Measurements from ENCODE around the gene SLC2A6. TPM values are rescaled to one million over a fixed set of nuclear protein-coding genes. Genes with fewer than 3 reads are reported as not detected.

Gene SLC2A6
- total RNA-seq (1 to 10 TPM; 1.6 to 2.5 TPM), polyA plus RNA-seq (1 to 10 TPM in 1 of 2 donors, under 1 TPM in 1; 0.41 to 1.1 TPM)

GRCh38 chr9:133478851-133479711, at the start of gene SLC2A6:
SLC2A6 (minus strand) TSS chr9:133479099; CDS start chr9:133479059, 40 bp downstream.
- Histone ChIP-seq H3K4me3 (ENCODE audit: low read length in 2 of 2) (peak within 1 kb of the TSS; percentile 42 to 55), H3K27ac (ENCODE audit: low read depth, low read length) (peak within 1 kb of the TSS; percentile 34), H3K36me3 (ENCODE audit: insufficient read depth, low read length) (no peaks in the 10 kb centered on the region), H3K4me1 (ENCODE audit: insufficient read depth, low read length) (peaks cover 15% of the 10 kb centered on the region), H3K9me3 (ENCODE audit: control insufficient read depth in 1 of 2, low read length in 2 of 2) (no peaks in the 10 kb centered on the region), H3K27me3 (ENCODE audit: insufficient read depth, low read length) (no peaks in the 10 kb centered on the region)
- H3K9me3 Mint-ChIP-seq, result peaks cover 0 to 2% (median 0%) of the 10 kb centered on the region in 8 donors
- peaks cover 5 to 10% (median 8%) of the 10 kb centered on the region in 4 donors for H3K4me1 Mint-ChIP-seq
- ChIA-PET POLR2A (ENCODE audit: partially characterized antibody) (interaction anchor here (1.0 to 1.6 kb wide), 7 partner anchors 13 to 102 kb away, joined by 3 to 5 read pairs (median 4); partner anchors contain the start of genes CACFD1 and REXO4), CTCF (ENCODE audit: partially characterized antibody) (interaction anchor here (1.4 to 2.9 kb wide), 2 partner anchors 21 to 292 kb away, joined by 3 to 11 read pairs; no protein-coding TSS in a partner anchor)
- H3K27ac Mint-ChIP-seq, result peak within 1 kb of the TSS in 5 of 7 donors; percentile 55 to 81 (median 65)
- no peaks in the 10 kb centered on the region for H3K36me3 Mint-ChIP-seq
- peak within 1 kb of the TSS; percentile 67 to 83 (median 76) for H3K4me3 Mint-ChIP-seq
- H3K27me3 Mint-ChIP-seq, result peaks cover 0 to 2% of the 10 kb centered on the region in 2 donors
- intact Hi-C loops (cut with micrococcal nuclease), result loop anchor here (1.0 to 5.0 kb wide), 3 partner anchors 20 to 122 kb away; partner anchors contain the start of genes CACFD1, REXO4, SURF1 and SURF2
- DNase-seq, result peak; percentile 73 to 79 (median 77)

GRCh38 chr9:133528001-133528875, 49.3 kb upstream of the SLC2A6 start:
- H3K36me3 Mint-ChIP-seq, result no peaks in the 10 kb centered on the region
- peaks cover 3% of the 10 kb centered on the region for H3K4me1 ChIP-seq (ENCODE audit: insufficient read depth, low read length)
- H3K27me3 Mint-ChIP-seq, result peaks cover 7 to 14% of the 10 kb centered on the region in 2 donors
- no peaks in the 10 kb centered on the region for H3K9me3 Mint-ChIP-seq
- intact Hi-C loops (cut with micrococcal nuclease), result no loop called here
- H3K27ac Mint-ChIP-seq, result no peak overlapping the region
- no peak for DNase-seq
- H3K9me3 ChIP-seq (ENCODE audit: control insufficient read depth in 1 of 2, low read length in 2 of 2), result no peaks in the 10 kb centered on the region
- POLR2A ChIA-PET (ENCODE audit: partially characterized antibody), result no interaction called here
- H3K27ac ChIP-seq (ENCODE audit: low read depth, low read length), result no peak overlapping the region
- H3K27me3 ChIP-seq (ENCODE audit: insufficient read depth, low read length), result no peaks in the 10 kb centered on the region
- no peak overlapping the region for H3K4me3 Mint-ChIP-seq
- no peaks in the 10 kb centered on the region for H3K36me3 ChIP-seq (ENCODE audit: insufficient read depth, low read length)
- H3K4me1 Mint-ChIP-seq, result peaks cover 3 to 12% (median 5%) of the 10 kb centered on the region in 4 donors
- CTCF ChIA-PET (ENCODE audit: partially characterized antibody), result no interaction called here
- H3K4me3 ChIP-seq (ENCODE audit: low read length in 2 of 2), result no peak overlapping the region

- Histone ChIP-seq H3K4me3 (ENCODE audit: low read length in 2 of 2) (no peak overlapping the region), H3K27me3 (ENCODE audit: insufficient read depth, low read length) (no peaks in the 10 kb centered on the region), H3K9me3 (ENCODE audit: control insufficient read depth in 1 of 2, low read length in 2 of 2) (no peaks in the 10 kb centered on the region), H3K36me3 (ENCODE audit: insufficient read depth, low read length) (no peaks in the 10 kb centered on the region), H3K4me1 (ENCODE audit: insufficient read depth, low read length) (peaks cover under 1% of the 10 kb centered on the region), H3K27ac (ENCODE audit: low read depth, low read length) (no peak overlapping the region)
- H3K4me3 Mint-ChIP-seq, result no peak overlapping the region
- H3K4me1 Mint-ChIP-seq, result peaks cover 0 to 6% (median 3%) of the 10 kb centered on the region in 4 donors
- intact Hi-C loops (cut with micrococcal nuclease), result no loop called here
- H3K9me3 Mint-ChIP-seq, result no peaks in the 10 kb centered on the region
- peaks cover 2 to 10% of the 10 kb centered on the region in 2 donors for H3K27me3 Mint-ChIP-seq
- ChIA-PET POLR2A (ENCODE audit: partially characterized antibody) (no interaction called here), CTCF (ENCODE audit: partially characterized antibody) (no interaction called here)
- DNase-seq, result no peak
- peak overlapping the region in 1 of 7 donors; percentile 57 for H3K27ac Mint-ChIP-seq
- H3K36me3 Mint-ChIP-seq, result no peaks in the 10 kb centered on the region
Observed at GRCh38 chr9:133527444-133527920, 48.6 kb upstream of the SLC2A6 start.

DNA sequence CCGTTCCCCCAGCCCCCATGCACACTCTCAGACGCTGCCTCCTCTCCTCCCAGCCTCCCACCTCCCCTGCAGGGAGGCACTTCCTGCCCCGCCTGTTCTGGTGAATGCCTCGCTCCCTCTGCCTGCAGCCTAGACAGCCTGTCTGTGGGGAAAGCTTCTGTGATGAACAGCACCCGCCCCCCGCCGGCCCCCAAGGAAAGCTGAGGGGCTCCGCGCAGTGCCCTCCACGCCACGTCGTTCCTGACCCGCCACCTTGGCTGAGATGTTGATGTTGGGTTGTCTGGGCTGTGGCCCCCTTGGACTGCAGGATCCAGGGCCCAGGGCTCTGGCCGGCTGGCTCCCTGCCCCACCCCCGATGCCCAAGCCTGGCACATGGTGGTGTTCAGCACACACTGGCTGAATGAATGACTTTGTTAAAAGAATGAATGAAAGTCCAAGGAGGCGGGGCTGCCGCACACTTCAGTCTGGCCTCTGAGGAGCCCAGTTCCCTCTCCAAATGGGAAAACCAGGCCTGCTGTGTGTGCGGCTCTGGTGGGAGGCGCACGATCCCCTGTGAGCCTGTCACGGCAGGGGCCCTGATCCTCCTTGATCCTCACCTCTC, 47.9 kb upstream of the SLC2A6 start:
- Mint-ChIP-seq H3K9me3 (no peaks in the 10 kb centered on the region), H3K4me3 (peak overlapping the region in 1 of 8 donors; percentile 5), H3K36me3 (no peaks in the 10 kb centered on the region), H3K4me1 (peaks cover 0 to 6% (median 3%) of the 10 kb centered on the region in 4 donors), H3K27ac (no peak overlapping the region), H3K27me3 (peaks cover 2 to 10% of the 10 kb centered on the region in 2 donors)
- H3K4me3 ChIP-seq (ENCODE audit: low read length in 2 of 2), result no peak overlapping the region
- no peaks in the 10 kb centered on the region for H3K27me3 ChIP-seq (ENCODE audit: insufficient read depth, low read length)
- ChIA-PET CTCF (ENCODE audit: partially characterized antibody) (no interaction called here), POLR2A (ENCODE audit: partially characterized antibody) (no interaction called here)
- no peaks in the 10 kb centered on the region for H3K36me3 ChIP-seq (ENCODE audit: insufficient read depth, low read length)
- H3K4me1 ChIP-seq (ENCODE audit: insufficient read depth, low read length), result no peaks in the 10 kb centered on the region
- intact Hi-C loops (cut with micrococcal nuclease), result no loop called here
- no peak overlapping the region for H3K27ac ChIP-seq (ENCODE audit: low read depth, low read length)
- DNase-seq, result no peak
- H3K9me3 ChIP-seq (ENCODE audit: control insufficient read depth in 1 of 2, low read length in 2 of 2), result no peaks in the 10 kb centered on the region

- no peaks in the 10 kb centered on the region for H3K9me3 Mint-ChIP-seq
- H3K4me3 Mint-ChIP-seq, result no peak overlapping the region
- no peaks in the 10 kb centered on the region for H3K36me3 Mint-ChIP-seq
- CTCF ChIA-PET (ENCODE audit: partially characterized antibody), result no interaction called here
- H3K4me1 Mint-ChIP-seq, result peaks cover 0 to 6% (median 3%) of the 10 kb centered on the region in 4 donors
- Histone ChIP-seq H3K36me3 (ENCODE audit: insufficient read depth, low read length) (no peaks in the 10 kb centered on the region), H3K27ac (ENCODE audit: low read depth, low read length) (no peak overlapping the region), H3K9me3 (ENCODE audit: control insufficient read depth in 1 of 2, low read length in 2 of 2) (no peaks in the 10 kb centered on the region), H3K4me3 (ENCODE audit: low read length in 2 of 2) (no peak overlapping the region), H3K27me3 (ENCODE audit: insufficient read depth, low read length) (no peaks in the 10 kb centered on the region), H3K4me1 (ENCODE audit: insufficient read depth, low read length) (no peaks in the 10 kb centered on the region)
- POLR2A ChIA-PET (ENCODE audit: partially characterized antibody), result no interaction called here
- no peak for DNase-seq
- H3K27ac Mint-ChIP-seq, result no peak overlapping the region
- intact Hi-C loops (cut with micrococcal nuclease), result no loop called here
- H3K27me3 Mint-ChIP-seq, result peaks cover 2 to 12% of the 10 kb centered on the region in 2 donors
Observed at GRCh38 chr9:133525677-133526076, 46.8 kb upstream of the SLC2A6 start.

DNA sequence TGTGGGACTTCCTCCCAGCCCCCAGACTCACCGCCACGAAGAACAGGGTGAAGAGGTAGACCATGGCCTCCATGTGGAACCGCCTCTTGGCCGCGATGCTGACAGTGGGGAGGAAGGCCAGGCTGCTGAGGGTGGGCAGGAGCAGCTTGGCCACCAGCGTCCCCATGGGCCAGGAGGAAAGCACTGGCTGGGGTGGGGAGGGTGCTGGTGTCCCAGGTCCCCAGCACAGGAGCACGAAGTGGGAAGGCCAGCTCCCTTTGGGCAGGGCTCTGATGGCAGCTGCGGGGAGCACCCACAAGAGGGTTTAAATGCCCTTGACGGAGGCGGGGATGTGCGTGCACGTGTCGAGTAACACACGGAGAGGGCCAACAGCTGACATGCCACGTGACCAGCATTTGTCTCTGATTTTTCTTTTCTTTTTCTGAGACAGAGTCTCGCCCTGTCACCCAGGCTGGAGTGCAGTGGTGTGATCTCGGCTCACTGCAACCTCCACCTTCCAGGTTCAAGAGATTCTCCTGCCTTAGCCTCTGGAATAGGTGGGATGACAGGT, 45.9 kb upstream of the SLC2A6 start, which contains the start of gene MYMK:
TSS of gene MYMK (minus strand) at position 281 of the 550 bp plus-strand sequence. CDS start at position 166, 115 bp downstream.
- CTCF ChIA-PET (ENCODE audit: partially characterized antibody), result no interaction called here
- no peaks in the 10 kb centered on the region for H3K4me1 ChIP-seq (ENCODE audit: insufficient read depth, low read length)
- no peaks in the 10 kb centered on the region for H3K9me3 ChIP-seq (ENCODE audit: control insufficient read depth in 1 of 2, low read length in 2 of 2)
- H3K27ac ChIP-seq (ENCODE audit: low read depth, low read length), result no peak within 1 kb of the TSS
- Mint-ChIP-seq H3K9me3 (no peaks in the 10 kb centered on the region), H3K27me3 (peaks cover 2 to 12% of the 10 kb centered on the region in 2 donors), H3K36me3 (no peaks in the 10 kb centered on the region), H3K4me1 (peaks cover 0 to 6% (median 3%) of the 10 kb centered on the region in 4 donors), H3K4me3 (no peak within 1 kb of the TSS), H3K27ac (peak within 1 kb of the TSS in 1 of 7 donors; percentile 49)
- H3K27me3 ChIP-seq (ENCODE audit: insufficient read depth, low read length), result no peaks in the 10 kb centered on the region
- no peak for DNase-seq
- intact Hi-C loops (cut with micrococcal nuclease), result no loop called here
- no peak within 1 kb of the TSS for H3K4me3 ChIP-seq (ENCODE audit: low read length in 2 of 2)
- H3K36me3 ChIP-seq (ENCODE audit: insufficient read depth, low read length), result no peaks in the 10 kb centered on the region
- POLR2A ChIA-PET (ENCODE audit: partially characterized antibody), result no interaction called here

Measured in CD4-positive, alpha-beta memory T cell (primary cell).